NCI-H2107 (cell line): Measurements from ENCODE around the gene PHACTR1.
"Not testable (repeated sequence)": the region's sequence is repeated elsewhere in the genome, so short reads cannot be mapped to it uniquely, and the experiment has no call there.

Source experiments
- DNase-seq: peaks from one replicate; lab custom pipeline; 2025; lab: John Stamatoyannopoulos, UW

The PHACTR1 gene

DNA sequence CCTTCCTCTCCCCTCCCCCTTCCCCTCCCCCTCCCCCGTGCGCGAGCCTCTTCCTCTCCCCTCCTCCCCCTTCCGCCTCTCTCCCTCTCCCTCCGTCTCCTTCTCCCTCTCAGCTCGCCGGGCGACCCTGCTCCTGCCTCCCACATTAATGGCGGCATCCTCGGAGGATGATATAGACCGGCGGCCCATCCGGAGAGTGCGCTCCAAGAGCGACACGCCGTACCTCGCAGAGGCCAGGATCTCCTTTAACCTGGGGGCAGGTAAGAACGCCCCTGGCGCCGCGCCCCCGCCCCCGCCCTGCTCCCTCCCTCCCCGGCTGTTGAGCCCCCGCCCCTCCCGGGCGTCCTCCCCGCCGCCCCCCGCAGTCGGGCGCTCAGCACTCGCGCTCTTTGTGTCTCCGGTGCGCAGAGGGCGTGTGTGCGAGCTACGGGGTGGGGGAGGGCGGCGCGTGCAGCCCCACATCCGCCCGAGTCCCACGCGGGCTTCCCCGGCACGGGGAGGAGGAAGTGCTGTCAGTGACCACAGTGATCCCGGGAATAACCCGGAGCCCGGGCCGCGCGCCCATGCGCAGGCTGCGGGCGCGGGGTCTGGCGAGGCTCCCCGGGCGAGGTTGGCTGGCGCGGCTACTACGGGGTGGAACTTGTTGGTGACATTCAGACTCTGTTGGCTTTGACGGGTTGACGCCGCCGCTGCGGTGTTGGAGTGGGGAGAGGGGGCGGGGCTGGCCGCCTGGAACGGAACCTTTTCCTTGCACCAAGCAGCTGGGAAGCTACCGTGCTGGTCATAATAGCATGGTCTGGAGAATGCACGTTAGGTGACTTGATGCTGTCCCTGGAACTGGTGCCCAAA lies 33.2 kb downstream of the PHACTR1 start:
- peak; percentile 31 for DNase-seq

DNA sequence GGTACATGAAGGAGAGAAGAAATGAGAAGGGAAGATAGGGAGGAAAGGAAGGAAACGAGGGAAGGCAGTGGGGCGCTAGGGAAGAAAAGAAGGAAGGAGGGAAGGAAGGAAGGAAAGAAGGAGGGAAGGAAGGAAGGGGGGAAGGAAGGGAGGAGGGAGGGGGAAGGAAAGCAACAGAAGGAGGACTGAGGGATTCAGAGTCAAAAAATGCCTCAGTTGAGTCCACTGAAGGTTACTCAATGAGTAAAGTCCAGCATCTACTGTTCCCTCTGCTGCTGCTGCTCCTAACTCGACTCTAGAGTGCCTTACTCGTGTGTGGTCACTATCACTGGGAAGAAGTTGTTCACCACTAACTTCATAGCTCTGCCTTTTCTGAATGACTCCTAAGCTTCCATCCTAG lies 33.8 kb downstream of the PHACTR1 start:
- DNase-seq: no peak

DNA sequence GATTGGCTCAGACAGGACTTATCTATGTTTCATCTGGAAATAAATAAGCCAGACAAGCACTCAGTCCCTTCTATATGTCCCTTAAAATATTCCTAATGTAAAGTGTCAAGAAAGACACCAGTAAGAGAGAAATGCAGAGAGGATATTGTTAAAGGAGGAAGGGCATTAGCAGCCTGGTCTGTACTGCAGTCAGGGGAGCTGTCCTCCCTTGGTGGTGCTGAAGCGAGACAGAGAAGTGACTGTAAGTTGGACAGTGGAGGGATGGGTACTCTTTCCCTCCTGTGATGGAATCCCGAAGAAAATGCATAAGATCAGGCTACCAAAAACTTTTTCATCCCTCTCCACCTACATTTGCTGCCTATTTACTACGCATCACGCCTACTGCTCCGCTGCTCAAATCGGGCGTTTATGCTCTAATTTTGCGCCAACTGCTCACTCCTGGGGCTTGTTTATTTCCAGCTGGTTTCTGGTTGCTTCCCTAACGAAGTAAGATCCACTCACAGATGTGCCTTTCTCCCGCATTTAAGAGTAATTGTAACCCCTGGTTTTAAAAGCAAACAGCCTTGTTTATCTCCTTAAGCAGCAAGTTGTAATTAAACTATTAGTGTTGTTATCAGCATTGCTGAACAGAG lies 35.2 kb downstream of the PHACTR1 start:
- DNase-seq: no peak

DNA sequence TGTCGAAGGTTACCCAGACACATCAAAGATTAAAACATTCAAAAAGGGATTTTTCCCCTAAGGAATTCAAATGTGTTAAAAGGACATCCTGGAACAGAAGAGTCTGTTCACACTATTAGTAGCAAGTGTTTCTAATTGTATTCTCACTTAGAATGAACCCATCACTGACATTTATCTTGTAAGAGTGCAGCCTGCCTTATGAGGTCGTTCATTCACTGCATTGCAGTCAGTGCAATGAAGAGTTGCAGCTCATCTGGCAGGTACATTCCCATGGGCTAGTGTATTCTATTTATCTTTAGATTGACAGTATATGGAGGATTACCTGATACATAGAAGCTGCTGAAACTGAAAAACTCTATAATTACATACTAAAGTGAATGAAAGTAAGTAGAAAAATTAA lies 36.5 kb downstream of the PHACTR1 start:
- no peak for DNase-seq

GRCh38 chr6:12760226-12760625 lies 43.7 kb downstream of the PHACTR1 start:
- DNase-seq: no peak

GRCh38 chr6:12760911-12761310 lies 44.3 kb downstream of the PHACTR1 start:
- no peak for DNase-seq

DNA sequence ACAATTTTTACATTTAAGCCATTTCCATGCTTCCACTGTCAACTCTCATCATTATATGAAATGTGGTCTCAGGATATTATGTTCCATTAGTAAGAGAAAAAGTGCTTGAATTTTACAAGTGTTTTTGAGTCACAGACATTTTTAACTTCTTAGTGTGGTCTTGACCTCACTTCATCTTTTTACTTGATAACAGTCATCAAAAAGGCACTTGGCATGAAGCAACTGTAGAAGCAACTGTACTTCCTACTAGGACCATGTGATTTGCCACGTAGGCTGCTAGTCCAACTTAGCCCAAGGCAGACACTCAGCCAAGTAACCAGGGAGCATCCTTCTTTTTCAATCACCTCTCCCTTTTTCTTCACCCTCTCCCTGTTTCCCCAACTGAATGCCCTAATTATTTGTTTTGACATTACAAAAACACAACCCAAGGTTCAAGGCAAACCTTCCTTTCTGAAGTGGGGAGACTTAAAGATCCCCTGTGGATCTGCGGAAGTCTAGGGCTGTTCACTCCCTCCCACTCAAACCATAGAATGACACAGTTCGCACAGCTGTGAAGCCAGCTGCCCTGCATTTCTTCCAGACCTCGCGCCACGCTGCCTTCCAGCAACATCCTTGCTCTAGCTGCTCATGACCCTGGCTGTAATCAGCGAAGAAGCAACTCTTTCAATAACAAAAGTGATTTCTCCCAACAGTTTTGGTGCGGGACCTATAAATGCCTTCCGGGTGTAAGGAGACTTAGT lies 45.0 kb downstream of the PHACTR1 start:
- no peak for DNase-seq

DNA sequence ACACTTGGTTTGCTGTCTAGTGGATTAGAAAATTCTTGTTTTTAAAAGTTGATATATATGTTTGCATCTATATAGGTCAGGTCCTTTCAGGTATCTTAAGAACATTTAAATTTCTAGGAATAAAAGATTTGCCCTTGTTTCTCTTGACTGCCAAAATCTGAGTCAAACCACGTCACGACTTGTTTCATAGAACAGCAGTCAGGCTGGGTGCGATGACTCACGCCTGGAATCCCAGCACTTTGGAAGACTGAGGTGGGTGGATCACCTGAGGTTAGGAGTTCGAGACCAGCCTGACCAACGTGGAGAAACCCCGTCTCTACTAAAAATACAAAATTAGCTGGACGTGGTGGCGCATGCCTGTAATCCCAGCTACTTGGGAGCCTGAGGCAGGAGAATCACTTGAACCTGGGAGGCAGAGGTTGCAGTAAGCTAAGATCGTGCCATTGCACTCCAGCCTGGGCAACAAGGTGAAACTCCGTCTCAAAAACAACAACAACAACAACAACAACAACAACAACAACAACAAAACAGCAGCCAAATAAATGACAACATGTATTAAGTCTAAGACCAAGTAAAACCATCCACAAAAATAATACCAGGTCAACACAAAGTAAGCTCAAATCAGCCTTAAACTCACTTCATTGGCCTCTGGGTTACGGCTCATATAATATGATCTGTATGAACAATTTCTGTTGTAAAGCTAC lies 46.3 kb downstream of the PHACTR1 start:
- not testable (repeated sequence) for DNase-seq

DNA sequence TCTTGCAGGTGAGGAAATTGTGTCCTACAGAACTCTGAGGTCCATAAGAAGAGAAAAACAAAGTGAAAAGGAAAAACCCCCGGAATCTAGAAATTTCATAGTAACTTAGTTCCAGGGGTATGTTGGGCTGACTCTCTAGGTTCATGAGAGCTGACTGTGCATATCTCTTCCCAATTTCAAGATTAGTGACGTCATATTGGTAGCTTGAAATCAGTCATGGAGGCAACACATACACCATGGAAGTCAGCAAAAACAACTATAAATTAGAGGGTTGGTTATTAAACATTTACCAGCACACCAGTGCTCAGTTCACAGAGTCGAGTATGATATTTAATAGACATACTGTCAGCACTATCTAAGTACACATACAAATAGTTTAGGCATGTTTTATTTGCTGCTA lies 49.8 kb downstream of the PHACTR1 start:
- no peak for DNase-seq

GRCh38 chr6:12767016-12767415 lies 50.4 kb downstream of the PHACTR1 start:
- no peak for DNase-seq

DNA sequence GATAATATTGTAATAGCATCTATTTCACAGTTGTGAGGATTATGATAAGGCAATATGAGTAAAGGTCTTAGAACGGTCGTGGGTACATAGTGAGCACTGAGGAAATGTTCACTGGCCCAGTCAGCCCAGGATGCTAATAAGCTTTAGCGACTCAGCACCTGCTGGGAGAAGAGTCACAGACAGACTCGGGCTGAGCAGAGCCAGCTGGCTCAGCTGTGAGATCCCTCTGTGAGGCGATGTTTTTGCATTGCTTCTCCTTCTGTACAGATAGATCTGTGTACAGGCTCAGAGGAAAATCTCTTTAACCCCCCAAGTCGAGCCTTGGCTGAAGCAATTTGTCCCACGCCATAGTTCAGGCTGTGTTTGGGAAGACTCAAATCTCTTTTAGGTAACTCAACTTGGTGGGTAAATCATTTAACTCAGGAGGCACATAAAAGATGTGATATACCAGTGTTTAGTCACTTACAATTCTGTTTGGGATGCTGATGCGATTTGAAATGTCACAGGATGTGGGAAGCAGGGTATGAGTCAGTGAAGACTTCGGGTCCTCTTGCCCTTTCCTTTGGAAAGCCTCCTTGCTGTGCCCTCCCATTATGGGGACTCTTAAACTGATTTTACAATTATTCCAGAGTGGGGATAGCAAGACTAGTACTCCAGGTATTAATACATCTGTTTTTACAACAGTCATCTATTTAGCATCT lies 53.1 kb downstream of the PHACTR1 start:
- no peak for DNase-seq

DNA sequence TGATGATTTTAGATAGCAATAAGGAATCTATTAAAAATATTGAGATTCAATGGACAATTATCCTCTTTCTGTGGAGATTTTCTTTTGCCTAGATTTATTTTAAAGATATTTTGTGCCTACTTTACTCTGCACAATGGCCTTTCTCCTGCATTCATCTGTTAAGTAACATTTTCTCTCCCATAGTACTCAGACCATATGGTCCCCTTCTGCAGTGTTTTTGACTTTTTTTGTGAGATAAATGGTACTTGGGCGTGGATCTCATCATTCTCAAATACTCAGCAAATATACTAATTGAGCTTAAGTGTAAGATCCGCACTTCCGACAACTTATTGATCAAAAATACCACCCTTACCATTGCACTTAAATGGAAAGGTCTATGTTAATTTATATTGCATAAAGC lies 55.8 kb downstream of the PHACTR1 start:
- no peak for DNase-seq

- DNase-seq: no peak
Measured at GRCh38 chr6:12776291-12776690, 59.7 kb downstream of the PHACTR1 start.

DNA sequence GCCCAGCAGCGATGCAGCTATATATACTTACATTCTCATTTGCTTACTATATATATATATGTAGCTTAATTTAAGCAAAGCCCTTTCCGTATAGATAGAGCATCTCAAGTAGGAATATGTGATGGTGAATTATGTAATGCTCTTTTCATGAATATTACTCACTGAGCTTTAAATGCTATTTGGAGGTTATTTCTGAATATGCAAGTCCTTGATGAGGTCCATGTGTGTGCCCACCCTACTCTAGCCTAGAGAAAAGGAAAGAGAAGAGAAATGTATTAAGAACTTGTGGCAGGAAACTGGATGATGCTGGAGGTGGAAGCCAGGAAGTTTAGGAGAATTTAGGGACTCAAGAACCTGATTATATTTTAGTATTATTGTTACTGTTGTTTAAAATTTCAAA lies 63.2 kb downstream of the PHACTR1 start:
- no peak for DNase-seq

DNA sequence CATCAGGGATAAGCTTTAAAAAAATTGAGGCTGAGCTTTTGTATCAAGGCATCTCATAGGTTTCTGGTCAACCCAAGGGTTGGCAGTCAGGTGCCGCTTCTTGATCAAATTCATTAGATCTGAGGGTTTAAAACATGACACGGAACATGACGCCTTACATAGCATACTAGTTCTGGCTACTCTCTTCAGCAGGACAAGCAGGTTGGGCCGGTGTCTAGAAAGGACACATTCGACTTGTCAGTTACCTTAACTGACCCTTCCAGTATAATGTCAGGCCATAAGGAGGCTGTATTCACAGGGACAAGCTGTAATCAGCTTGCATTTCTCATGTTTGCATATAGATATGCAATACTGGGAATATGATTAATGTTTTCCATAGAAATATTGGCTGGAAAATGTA lies 65.6 kb downstream of the PHACTR1 start:
- DNase-seq: no peak

DNA sequence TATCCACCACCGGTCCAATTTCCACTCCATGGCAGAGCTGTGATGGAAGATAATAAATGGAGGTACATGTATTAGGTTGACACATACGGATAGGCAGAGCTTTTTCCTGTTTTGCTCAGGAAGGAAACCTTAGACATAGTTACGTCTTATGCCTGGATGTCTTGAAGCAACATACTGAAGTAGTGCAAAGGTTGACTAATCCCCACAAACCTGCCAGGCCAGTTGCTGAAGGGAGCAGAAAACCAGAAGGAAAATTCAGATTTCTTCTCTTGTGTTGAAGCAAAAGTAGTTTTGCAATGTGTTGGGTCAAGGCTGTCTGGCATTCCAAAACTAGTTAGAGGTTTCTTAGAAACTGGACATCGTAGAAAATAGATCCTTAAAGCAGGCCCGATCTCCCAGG lies 68.7 kb downstream of the PHACTR1 start:
- DNase-seq: no peak

DNA sequence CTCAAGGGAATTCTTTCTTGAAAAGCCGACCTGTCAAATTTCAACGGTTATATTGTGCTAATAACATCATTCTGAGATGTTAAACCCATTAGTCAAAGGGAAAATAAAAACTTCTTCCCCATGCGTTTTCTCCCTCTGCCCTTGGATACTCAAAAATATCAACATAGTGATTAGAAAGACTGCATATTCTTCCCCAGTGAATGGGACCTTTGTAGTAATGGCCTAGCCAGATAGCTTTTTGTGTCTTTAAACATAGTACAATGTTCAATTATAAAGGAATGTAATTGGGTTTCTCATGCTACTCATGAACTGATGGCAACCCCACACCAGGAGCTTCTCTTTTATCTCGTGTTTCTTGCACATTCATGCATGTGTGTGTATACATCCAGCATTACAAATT lies 69.4 kb downstream of the PHACTR1 start:
- no peak for DNase-seq

DNA sequence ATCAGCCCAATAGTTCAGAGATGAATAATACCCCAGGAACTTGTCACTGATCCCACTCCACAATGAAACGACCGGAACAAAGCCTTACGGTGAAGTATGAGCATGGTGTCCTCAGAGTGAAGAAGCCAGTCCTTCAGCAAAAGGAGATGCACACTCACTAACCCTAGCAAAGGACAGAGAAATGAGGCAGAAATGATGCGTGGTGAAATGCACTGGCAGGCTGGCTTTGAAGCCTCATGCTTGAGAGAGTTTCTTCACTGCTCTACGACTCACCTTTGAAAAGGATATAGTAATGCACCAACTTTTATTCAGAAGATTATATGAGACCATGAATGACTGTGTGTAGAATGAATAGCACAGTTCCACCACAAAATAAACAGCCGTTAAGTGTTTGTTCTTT lies 74.8 kb downstream of the PHACTR1 start:
- no peak for DNase-seq

DNA sequence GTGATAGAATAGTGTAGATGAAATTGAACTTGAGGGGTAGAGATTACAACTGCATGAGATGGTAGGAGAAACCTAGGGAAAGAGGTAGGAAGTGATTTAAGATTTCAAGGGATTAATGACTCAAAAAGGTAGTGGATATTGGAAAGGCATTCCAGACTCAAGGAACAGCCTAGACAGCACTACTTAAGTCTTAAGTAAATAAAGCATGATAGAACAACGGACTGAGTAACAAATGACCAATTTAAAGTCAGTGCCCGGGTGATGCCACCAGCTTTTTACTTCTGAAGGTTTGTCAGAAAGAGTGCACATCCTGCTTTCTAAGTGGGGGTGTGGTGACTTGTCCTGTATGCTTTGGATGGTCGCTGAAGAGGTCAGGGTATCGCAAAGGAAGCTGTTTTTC lies 81.8 kb downstream of the PHACTR1 start:
- no peak for DNase-seq

DNA sequence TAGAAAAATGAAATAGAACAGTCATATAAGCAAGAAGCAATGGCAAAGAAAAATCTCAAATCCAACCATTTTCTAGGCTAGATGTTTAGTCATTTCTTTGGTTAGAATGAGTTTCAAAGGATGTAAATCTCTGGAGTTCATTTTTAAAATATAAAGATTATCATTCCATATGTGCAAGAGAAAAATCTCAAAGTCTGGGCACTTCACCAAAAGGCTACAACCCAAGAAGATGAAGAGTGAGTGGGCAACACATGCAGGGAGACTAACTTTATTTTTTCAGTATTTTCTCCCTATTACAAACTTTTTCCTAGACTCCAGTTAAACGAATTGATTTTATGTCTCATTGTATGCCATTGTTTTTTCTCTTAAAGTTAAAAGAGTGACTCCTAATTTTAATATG lies 83.6 kb downstream of the PHACTR1 start:
- DNase-seq: no peak

DNA sequence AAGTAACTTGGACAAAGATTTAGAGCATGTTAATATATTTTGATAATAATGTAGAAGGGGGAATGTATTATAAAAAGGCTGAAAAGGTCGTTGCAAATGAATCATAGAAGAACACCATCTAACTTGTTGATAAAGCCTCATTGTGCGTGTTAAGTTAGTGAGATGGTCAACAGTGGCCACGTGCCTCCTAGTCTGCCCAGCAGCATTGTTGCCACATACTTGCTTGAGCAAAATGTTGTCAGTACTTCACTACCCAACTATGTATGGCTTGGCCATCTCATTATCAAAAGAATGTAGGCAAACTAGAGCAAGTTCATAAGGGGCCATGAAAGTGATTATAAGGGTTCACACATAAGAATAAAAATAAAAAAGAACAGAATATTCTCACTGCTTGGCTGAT lies 84.6 kb downstream of the PHACTR1 start:
- DNase-seq: no peak

- DNase-seq: no peak
Measured at GRCh38 chr6:12802440-12802839, 85.9 kb downstream of the PHACTR1 start.
